Fibroblast of mammary gland (primary cell): ENCODE measurements around the gene APP.

Experiments
- DNase-seq: peaks from one replicate; pipeline ENCODE4 v3.0.0-alpha.2; 2010; ENCODE audit warnings: low read depth
- H3K4me3 ChIP-seq: 2 replicates; pipeline ENCODE4 v1.5.1; 2011; ENCODE audit warnings: low read depth, mild to moderate bottlenecking, low read length, moderate library complexity; ENCODE audit not compliant: control insufficient read depth
- TF ChIP-seq, protein P1 (sequence below): conservative IDR thresholded peaks from 2 replicates; pipeline ENCODE4 v1.5.1; 2011; ENCODE audit warnings: low read depth, low read length, inconsistent platforms; ENCODE audit not compliant: control insufficient read depth, insufficient read depth

The APP gene

DNA sequence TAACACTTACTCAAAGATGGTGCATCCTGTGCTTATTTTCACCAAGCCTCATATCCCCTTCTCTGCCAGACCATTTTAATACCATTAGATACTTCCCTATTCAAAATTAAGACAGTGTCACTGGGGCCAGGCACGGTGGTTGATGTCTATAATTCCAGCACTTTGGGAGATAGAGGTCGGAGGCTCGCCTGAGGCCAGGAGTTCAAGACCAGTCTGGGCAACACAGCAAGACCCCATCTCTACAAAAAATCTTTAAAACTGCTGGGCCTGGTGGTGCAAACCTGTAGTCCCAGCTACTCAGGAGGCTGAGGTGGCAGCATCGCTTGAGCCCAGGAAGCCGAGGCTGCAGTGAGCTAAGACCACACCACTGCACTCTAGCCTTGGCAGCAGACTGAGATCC lies 28.2 kb downstream of the APP start:
- DNase-seq: no peak
- H3K4me3 ChIP-seq: no peak overlapping the region
- TF ChIP-seq, protein P1, sequence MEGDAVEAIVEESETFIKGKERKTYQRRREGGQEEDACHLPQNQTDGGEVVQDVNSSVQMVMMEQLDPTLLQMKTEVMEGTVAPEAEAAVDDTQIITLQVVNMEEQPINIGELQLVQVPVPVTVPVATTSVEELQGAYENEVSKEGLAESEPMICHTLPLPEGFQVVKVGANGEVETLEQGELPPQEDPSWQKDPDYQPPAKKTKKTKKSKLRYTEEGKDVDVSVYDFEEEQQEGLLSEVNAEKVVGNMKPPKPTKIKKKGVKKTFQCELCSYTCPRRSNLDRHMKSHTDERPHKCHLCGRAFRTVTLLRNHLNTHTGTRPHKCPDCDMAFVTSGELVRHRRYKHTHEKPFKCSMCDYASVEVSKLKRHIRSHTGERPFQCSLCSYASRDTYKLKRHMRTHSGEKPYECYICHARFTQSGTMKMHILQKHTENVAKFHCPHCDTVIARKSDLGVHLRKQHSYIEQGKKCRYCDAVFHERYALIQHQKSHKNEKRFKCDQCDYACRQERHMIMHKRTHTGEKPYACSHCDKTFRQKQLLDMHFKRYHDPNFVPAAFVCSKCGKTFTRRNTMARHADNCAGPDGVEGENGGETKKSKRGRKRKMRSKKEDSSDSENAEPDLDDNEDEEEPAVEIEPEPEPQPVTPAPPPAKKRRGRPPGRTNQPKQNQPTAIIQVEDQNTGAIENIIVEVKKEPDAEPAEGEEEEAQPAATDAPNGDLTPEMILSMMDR: no peak

DNA sequence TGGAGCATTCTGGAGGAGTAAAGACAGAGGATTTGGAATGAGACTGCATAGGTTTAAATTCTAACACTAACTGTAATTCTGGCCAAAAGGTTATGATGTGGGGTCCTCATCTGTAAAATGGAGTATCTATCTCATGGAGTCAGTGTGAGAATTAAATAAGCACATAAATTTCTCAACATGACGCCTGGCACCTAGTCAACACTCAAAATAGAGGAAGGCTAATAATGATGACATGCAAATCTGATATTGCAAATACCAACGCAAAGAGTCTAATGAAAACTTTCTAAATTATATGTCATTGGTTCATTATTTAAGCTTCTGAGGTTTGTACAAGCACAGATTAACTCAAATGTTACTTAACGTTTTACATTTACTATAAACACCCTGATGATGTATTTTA lies 29.6 kb downstream of the APP start:
- DNase-seq: no peak
- TF ChIP-seq, protein P1: no peak
- no peak overlapping the region for H3K4me3 ChIP-seq

DNA sequence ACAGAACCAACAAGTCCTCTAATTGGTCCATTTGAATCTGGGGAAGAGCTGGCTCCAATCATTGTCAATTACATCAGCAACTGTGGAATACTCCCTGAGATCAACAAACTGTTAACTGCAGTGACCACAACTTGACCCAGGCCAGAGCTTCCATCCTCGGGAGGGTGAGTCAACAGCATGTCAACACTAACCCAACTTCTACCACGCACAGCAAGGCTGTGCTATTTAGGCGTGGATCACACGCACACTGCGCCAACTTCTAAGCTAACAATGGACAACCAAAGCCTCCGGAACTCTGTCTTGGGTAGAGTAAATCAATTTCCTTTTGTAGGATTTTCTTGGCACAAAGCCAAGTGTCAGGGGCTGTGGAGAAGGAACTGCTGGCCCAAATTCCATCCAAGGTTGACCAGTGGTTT lies 30.4 kb downstream of the APP start:
- no peak overlapping the region for H3K4me3 ChIP-seq
- peak; percentile 99 for DNase-seq
- TF ChIP-seq, protein P1: no peak

DNA sequence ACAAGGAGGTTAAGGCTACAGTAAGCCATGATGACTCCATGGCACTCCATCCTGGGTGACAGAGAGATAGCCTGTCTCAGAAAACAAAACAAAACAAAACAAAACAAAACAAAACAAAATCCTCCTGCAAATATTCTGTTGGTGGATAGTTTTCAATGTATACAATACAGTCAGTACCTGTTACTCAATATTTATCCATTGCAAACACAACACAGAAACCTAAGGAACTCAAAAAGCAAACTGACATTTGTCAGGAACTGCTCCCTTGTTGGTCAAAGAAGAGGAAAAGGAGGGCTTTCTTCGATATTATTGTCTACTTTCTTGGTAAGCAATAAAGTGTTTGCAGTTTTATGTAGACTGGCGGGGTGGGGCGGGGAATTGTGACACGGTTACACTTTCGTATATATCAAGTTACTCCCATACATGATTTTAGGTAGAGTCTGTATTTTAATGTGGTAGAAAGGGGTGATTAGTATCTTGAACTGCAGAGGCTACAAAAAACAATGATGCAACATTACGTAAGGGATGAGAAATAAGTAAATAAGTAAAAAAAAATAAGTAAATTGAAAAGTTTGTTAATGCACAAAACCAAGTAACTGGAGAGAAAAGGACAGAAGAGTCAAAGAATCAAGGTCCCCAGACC lies 31.8 kb downstream of the APP start:
- TF ChIP-seq, protein P1: no peak
- no peak overlapping the region for H3K4me3 ChIP-seq
- no peak for DNase-seq

DNA sequence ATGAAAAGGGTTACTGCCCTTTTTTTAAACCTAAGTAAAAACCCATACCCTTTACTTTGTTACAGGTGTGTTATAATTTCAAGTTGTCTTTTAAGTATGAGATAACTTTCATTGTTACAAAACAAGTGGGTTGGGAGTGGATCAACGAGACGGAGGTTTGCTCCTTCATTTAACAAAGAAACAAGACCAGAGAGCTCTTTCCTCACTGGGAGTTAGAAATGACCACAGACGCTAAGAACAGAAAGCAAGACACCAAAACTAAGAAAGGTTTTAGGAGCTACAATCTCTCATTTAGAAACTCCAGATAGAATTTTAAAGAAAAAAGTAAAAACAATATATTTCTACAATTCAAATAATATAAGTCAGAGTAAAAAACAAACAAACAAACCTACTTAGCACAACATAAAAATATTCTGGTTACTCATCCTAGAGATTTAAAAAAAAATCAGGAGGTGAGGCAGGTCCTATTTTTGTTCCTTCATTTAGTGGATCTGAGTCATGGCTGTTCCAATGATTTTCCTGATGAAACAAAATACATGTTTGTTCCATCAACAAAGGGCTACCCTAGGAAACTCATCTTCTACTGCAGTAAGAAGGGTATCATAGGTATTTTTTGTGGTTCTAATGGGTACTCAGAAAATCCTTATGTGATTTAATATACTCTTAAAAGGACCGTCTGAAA lies 33.0 kb downstream of the APP start:
- no peak overlapping the region for H3K4me3 ChIP-seq
- peak; percentile 69 for DNase-seq
- TF ChIP-seq, protein P1: no peak

DNA sequence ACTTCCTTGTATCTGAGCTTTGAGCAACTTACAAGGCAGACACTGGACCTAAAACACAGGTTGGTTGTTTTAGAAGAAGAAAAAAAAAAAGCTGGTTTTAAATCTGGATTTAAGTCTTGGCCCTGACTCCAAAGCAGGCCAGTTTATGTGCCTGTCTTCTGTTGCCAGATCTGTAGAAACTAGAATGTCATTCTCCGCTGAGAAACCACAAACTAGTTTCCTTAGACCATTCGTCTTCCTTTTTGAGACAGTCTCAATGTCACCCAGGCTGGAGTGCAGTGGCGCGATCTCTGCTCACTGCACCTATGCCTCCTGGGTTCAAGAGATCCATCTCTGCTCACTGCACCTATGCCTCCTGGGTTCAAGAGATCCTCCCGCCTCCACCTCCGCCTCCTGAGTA lies 33.9 kb downstream of the APP start:
- H3K4me3 ChIP-seq: no peak overlapping the region
- DNase-seq: no peak
- TF ChIP-seq, protein P1: no peak
